Ishikawa (cell line): ENCODE data around the gene IMMP2L.

Experiments
- CEBPB ChIP-seq: IDR thresholded peaks from 2 replicates; pipeline ENCODE4 v1.6.1; 2012
- CREB1 ChIP-seq: IDR thresholded peaks from 2 replicates; pipeline ENCODE4 v1.6.1; 2012; ENCODE audit warnings: low read depth
- EGR1 ChIP-seq: IDR thresholded peaks from 2 replicates; pipeline ENCODE4 v1.6.1; 2012
- EP300 ChIP-seq: IDR thresholded peaks from 2 replicates; pipeline ENCODE4 v1.6.1; 2012; ENCODE audit warnings: borderline replicate concordance
- FOXM1 ChIP-seq: IDR thresholded peaks from 2 replicates; pipeline ENCODE4 v1.6.1; 2012; ENCODE audit warnings: low read depth, borderline replicate concordance
- NFIC ChIP-seq: IDR thresholded peaks from 2 replicates; pipeline ENCODE4 v1.6.1; 2012
- RAD21 ChIP-seq: IDR thresholded peaks from 2 replicates; pipeline ENCODE4 v1.6.1; 2012; ENCODE audit warnings: low read depth
- TAF1 ChIP-seq: IDR thresholded peaks from 2 replicates; pipeline ENCODE4 v1.6.1; 2012; ENCODE audit warnings: low read depth, mild to moderate bottlenecking
- TEAD4 ChIP-seq: IDR thresholded peaks from 2 replicates; pipeline ENCODE4 v1.6.1; 2012
- YY1 ChIP-seq: IDR thresholded peaks from 2 replicates; pipeline ENCODE4 v1.6.1; 2012; ENCODE audit warnings: low read depth
- ZBTB7A ChIP-seq: IDR thresholded peaks from 2 replicates; pipeline ENCODE4 v1.6.1; 2012; ENCODE audit warnings: low read depth
- TF ChIP-seq, protein P1 (sequence below): IDR thresholded peaks from 2 replicates; pipeline ENCODE4 v1.6.1; 2012; ENCODE audit warnings: low read depth, mild to moderate bottlenecking
- TF ChIP-seq, protein P2 (sequence below): IDR thresholded peaks from 2 replicates; pipeline ENCODE4 v1.6.1; 2012
- TF ChIP-seq, protein P3 (sequence below): IDR thresholded peaks from 2 replicates; pipeline ENCODE4 v1.6.1; 2012

DNA sequence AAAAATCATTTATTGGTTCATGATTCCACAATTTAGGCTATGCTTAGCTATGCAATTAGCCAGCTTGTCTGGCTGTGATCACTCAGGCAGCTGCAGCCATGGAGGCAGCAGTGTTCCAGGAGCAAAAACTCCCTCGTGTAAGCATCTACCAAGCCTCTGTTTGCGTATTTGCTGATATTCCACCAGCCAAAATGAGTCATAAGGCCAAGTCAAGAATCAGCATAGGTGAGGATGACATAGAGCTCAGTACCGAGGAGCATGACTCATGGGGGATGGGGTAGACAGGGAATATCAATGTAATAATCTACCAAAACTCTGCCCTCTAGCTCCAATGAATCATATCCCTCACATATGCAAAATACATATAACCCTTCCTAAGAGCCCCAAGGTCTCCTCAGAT is 63.3 kb downstream of the IMMP2L start:
- no peak for TF ChIP-seq YY1
- TF ChIP-seq TAF1 = no peak
- TF ChIP-seq, protein P1, sequence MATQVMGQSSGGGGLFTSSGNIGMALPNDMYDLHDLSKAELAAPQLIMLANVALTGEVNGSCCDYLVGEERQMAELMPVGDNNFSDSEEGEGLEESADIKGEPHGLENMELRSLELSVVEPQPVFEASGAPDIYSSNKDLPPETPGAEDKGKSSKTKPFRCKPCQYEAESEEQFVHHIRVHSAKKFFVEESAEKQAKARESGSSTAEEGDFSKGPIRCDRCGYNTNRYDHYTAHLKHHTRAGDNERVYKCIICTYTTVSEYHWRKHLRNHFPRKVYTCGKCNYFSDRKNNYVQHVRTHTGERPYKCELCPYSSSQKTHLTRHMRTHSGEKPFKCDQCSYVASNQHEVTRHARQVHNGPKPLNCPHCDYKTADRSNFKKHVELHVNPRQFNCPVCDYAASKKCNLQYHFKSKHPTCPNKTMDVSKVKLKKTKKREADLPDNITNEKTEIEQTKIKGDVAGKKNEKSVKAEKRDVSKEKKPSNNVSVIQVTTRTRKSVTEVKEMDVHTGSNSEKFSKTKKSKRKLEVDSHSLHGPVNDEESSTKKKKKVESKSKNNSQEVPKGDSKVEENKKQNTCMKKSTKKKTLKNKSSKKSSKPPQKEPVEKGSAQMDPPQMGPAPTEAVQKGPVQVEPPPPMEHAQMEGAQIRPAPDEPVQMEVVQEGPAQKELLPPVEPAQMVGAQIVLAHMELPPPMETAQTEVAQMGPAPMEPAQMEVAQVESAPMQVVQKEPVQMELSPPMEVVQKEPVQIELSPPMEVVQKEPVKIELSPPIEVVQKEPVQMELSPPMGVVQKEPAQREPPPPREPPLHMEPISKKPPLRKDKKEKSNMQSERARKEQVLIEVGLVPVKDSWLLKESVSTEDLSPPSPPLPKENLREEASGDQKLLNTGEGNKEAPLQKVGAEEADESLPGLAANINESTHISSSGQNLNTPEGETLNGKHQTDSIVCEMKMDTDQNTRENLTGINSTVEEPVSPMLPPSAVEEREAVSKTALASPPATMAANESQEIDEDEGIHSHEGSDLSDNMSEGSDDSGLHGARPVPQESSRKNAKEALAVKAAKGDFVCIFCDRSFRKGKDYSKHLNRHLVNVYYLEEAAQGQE = no peak
- TF ChIP-seq FOXM1 = no peak
- TF ChIP-seq, protein P2, sequence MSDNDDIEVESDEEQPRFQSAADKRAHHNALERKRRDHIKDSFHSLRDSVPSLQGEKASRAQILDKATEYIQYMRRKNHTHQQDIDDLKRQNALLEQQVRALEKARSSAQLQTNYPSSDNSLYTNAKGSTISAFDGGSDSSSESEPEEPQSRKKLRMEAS = no peak
- TF ChIP-seq CEBPB = no peak
- no peak for TF ChIP-seq EP300
- no peak for TF ChIP-seq TEAD4
- TF ChIP-seq RAD21 = no peak
- no peak for TF ChIP-seq ZBTB7A
- TF ChIP-seq CREB1 = no peak
- TF ChIP-seq, protein P3, sequence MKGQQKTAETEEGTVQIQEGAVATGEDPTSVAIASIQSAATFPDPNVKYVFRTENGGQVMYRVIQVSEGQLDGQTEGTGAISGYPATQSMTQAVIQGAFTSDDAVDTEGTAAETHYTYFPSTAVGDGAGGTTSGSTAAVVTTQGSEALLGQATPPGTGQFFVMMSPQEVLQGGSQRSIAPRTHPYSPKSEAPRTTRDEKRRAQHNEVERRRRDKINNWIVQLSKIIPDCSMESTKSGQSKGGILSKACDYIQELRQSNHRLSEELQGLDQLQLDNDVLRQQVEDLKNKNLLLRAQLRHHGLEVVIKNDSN = no peak
- TF ChIP-seq NFIC = no peak
- TF ChIP-seq EGR1 = no peak
